Activated CD4-positive, alpha-beta T cell treated with anti-CD3 and anti-CD28 coated beads, Interleukin-2, amount 50 U/mL, for 48 hours (primary cell): ENCODE data around the gene FGD3.
"Not testable (repeated sequence)": the region's sequence is repeated elsewhere in the genome, so short reads cannot be mapped to it uniquely, and the experiment has no call there.

Experiments used
- DNase-seq, 2 experiments: peaks; one replicate each; pipeline ENCODE4 v3.0.0-alpha.2; 2020

FGD3 gene

GRCh38 chr9:92947268-92948037 is at the start of gene FGD3:
TSS of gene FGD3 (plus strand) at chr9:92947523. CDS start at chr9:92976257, 28,734 bp downstream.
- DNase-seq: peak; percentile 49 to 58

- DNase-seq: not testable (repeated sequence)
These were observed 42.2 kb upstream of the FGD3 start for GRCh38 chr9:92905137-92905536.

- no peak for DNase-seq
These were observed 35.5 kb upstream of the FGD3 start for GRCh38 chr9:92911511-92912475.

GRCh38 chr9:92917176-92917800 is 30.0 kb upstream of the FGD3 start:
- no peak for DNase-seq

- DNase-seq: no peak
These were observed 26.9 kb upstream of the FGD3 start for GRCh38 chr9:92920437-92920836.

- no peak for DNase-seq
These were observed 15.7 kb upstream of the FGD3 start for GRCh38 chr9:92931606-92932005.

- no peak for DNase-seq
These were observed 13.0 kb upstream of the FGD3 start for GRCh38 chr9:92934321-92934720.

- no peak for DNase-seq
These were observed 9.3 kb upstream of the FGD3 start for GRCh38 chr9:92938025-92938424.

- DNase-seq: no peak
These were observed 5.5 kb upstream of the FGD3 start for GRCh38 chr9:92941861-92942260.

GRCh38 chr9:92942688-92943616 is 4.4 kb upstream of the FGD3 start:
- no peak for DNase-seq

- no peak for DNase-seq
These were observed 2.4 kb upstream of the FGD3 start for GRCh38 chr9:92944921-92945320.

GRCh38 chr9:92945796-92946195 is 1.5 kb upstream of the FGD3 start:
- DNase-seq: no peak

- no peak for DNase-seq
These were observed 763 bp downstream of the FGD3 start for GRCh38 chr9:92948038-92948534.

GRCh38 chr9:92948632-92949031 is 1.3 kb downstream of the FGD3 start:
- DNase-seq: no peak

GRCh38 chr9:92949266-92949982 is 2.1 kb downstream of the FGD3 start:
- DNase-seq: no peak

GRCh38 chr9:92950359-92950955 is 3.1 kb downstream of the FGD3 start:
- DNase-seq: no peak

GRCh38 chr9:92952906-92953610 is 5.7 kb downstream of the FGD3 start:
- no peak for DNase-seq

- DNase-seq: peak; percentile 79 to 88
These were observed 6.9 kb downstream of the FGD3 start for GRCh38 chr9:92954049-92954861.

GRCh38 chr9:92954886-92955285 is 7.6 kb downstream of the FGD3 start:
- peak in 1 of 2 experiments; percentile 6 for DNase-seq
